ENCODE data around the gene GPR176.

DNA sequence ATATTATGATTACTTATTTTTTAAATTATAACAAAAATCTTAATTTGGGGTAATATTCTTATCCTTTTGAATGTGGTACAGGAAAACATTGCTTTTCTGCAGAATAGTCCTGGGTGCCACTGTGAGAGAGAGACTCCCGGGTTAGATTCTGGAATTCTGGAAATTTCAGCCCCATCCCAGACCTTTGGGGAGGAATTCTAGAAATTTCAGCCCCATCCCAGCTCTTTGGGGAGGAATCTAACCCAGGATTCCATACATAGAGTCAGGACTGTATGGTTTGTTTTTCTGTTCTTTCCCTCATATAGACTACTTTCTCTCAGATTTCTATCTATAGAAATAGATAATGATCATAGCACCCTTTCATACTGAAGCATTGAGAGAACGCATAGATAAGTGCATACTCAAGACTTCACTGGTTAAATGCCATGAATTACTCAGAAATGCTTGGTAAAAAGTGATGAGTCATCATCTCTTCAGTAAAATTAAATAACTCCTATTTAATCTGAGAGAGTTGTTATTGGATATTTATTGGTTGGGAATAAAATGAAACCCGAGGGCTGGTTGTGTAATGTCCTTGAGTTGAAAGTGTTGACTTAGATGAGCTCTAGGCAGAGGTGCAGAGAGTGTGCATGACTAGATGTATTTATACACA lies 22.2 kb upstream of the GPR176 start:
- TF ChIP-seq, protein P1, sequence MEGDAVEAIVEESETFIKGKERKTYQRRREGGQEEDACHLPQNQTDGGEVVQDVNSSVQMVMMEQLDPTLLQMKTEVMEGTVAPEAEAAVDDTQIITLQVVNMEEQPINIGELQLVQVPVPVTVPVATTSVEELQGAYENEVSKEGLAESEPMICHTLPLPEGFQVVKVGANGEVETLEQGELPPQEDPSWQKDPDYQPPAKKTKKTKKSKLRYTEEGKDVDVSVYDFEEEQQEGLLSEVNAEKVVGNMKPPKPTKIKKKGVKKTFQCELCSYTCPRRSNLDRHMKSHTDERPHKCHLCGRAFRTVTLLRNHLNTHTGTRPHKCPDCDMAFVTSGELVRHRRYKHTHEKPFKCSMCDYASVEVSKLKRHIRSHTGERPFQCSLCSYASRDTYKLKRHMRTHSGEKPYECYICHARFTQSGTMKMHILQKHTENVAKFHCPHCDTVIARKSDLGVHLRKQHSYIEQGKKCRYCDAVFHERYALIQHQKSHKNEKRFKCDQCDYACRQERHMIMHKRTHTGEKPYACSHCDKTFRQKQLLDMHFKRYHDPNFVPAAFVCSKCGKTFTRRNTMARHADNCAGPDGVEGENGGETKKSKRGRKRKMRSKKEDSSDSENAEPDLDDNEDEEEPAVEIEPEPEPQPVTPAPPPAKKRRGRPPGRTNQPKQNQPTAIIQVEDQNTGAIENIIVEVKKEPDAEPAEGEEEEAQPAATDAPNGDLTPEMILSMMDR (IDR thresholded peaks at IDR 0.05) = no peak
- no peak for TF ChIP-seq POLR2A (IDR thresholded peaks at IDR 0.05)
